DND-41 (cell line): Measurements from ENCODE around the gene CAP1.
"Not testable (repeated sequence)": the region's sequence is repeated elsewhere in the genome, so short reads cannot be mapped to it uniquely, and the experiment has no call there.

Experiments
- ATAC-seq: fragments of 200-7000 bp; cut with Tn5 transposase; 3 replicates; pipeline ENCODE4 v1.9.1; 2021; ENCODE audit warnings: low read depth; ENCODE audit not compliant: insufficient read depth
- DNase-seq: peaks from one replicate; pipeline ENCODE4 v3.0.0-alpha.2; 2020
- H2AFZ ChIP-seq: 2 replicates; pipeline ENCODE4 v1.6.0; 2012; ENCODE audit warnings: low read depth, low read length
- H3K27ac ChIP-seq: 2 replicates; pipeline ENCODE4 v1.5.1; 2012; ENCODE audit warnings: low read length, inconsistent platforms
- H3K27me3 ChIP-seq: fragments of 200-600 bp; sonication (generic); 2 replicates; pipeline ENCODE4 v1.6.0; 2012; ENCODE audit warnings: low read length, mild to moderate bottlenecking, inconsistent platforms; ENCODE audit not compliant: insufficient read depth, poor library complexity
- H3K36me3 ChIP-seq: 2 replicates; pipeline ENCODE4 v1.5.1; 2012; ENCODE audit warnings: low read length, inconsistent platforms; ENCODE audit not compliant: insufficient read depth
- H3K4me1 ChIP-seq: 2 replicates; pipeline ENCODE4 v1.5.1; 2012; ENCODE audit warnings: mild to moderate bottlenecking, low read length; ENCODE audit not compliant: insufficient read depth
- H3K4me2 ChIP-seq: 2 replicates; pipeline ENCODE4 v1.6.0; 2012; ENCODE audit warnings: mild to moderate bottlenecking, moderate library complexity, low read length, inconsistent platforms; ENCODE audit not compliant: insufficient read depth
- H3K4me3 ChIP-seq, 2 experiments: fragments of 200-600 bp in 1 of 2; shearing (Covaris generic) in 1 of 2; 2 replicates each; pipeline ENCODE4 v1.5.1; 2012 to 2016; ENCODE audit warnings: inconsistent platforms in 2 of 2, low read length in 2 of 2, mild to moderate bottlenecking in 2 of 2, low read depth in 1 of 2, moderate library complexity in 1 of 2
- H3K79me2 ChIP-seq: 2 replicates; pipeline ENCODE4 v1.6.0; 2012; ENCODE audit warnings: low read length, inconsistent platforms; ENCODE audit not compliant: insufficient read depth
- H3K9ac ChIP-seq: 2 replicates; pipeline ENCODE4 v1.6.0; 2012; ENCODE audit warnings: low read depth, mild to moderate bottlenecking, inconsistent platforms, low read length, moderate library complexity
- H3K9me3 ChIP-seq: 2 replicates; pipeline ENCODE4 v1.5.1; 2012; ENCODE audit warnings: low read length, moderate library complexity, mild to moderate bottlenecking, inconsistent platforms; ENCODE audit not compliant: insufficient read depth, severe bottlenecking
- H4K20me1 ChIP-seq: 2 replicates; pipeline ENCODE4 v1.6.0; 2012; ENCODE audit warnings: low read length; ENCODE audit not compliant: insufficient read depth
- CTCF ChIP-seq: IDR thresholded peaks from 2 replicates; pipeline ENCODE4 v1.5.1; 2012; ENCODE audit warnings: borderline replicate concordance, low read length, moderate library complexity, mild to moderate bottlenecking; ENCODE audit not compliant: poor library complexity, severe bottlenecking; ENCODE audit errors: extremely low read depth
- EZH2 ChIP-seq: IDR thresholded peaks from 3 replicates; pipeline ENCODE4 v1.6.1; 2012; ENCODE audit warnings: borderline replicate concordance, low read depth, mild to moderate bottlenecking, moderate library complexity, low read length, inconsistent platforms; ENCODE audit not compliant: severe bottlenecking

Gene CAP1

DNA sequence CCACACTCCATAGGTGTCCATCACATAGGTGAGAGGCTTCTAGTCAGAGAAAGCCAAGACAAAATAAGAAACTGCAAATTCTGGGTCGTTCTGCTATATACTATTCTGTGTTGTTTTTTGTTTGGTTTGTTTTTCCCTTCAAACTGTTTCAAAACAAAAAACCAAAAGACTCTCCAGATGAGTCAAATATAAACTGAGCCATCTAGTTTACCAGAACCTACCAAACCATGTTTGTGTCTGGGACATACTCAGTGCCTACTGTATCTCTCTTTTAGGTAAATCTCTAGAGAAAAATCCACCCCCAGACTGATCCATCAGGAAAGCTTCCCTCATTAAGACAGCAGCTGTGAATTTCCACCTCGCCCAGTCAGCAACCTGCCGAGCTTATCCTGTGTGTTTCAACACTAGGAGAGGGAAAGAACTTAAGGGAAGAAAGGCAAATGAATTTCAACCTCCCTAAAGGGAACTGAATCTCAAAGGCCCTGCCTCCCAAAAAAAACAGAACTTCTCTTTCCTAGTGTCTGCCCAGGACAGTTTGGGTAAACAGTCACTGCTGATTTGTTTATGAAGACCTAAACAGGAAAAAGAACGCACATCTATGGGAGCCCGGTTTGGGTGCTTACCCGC, 39.4 kb downstream of the CAP1 start:
- Histone ChIP-seq H3K4me3 (no peak overlapping the region), H3K9ac (no peak overlapping the region), H3K27me3 (no peaks in the 10 kb centered on the region), H3K79me2 (no peaks in the 10 kb centered on the region), H3K4me1 (no peaks in the 10 kb centered on the region), H3K27ac (no peak overlapping the region), H3K36me3 (peaks cover 76% of the 10 kb centered on the region), H2AFZ (no peak overlapping the region), H3K4me2 (no peak overlapping the region), H3K9me3 (no peaks in the 10 kb centered on the region), H4K20me1 (no peaks in the 10 kb centered on the region)
- TF ChIP-seq CTCF (no peak), EZH2 (no peak)
- DNase-seq (no peak), ATAC-seq (no peak)

- TF ChIP-seq EZH2 (no peak), CTCF (no peak)
- H2AFZ ChIP-seq = no peak overlapping the region
- H3K4me1 ChIP-seq = no peaks in the 10 kb centered on the region
- no peak overlapping the region for H3K9ac ChIP-seq
- H3K27me3 ChIP-seq = no peaks in the 10 kb centered on the region
- no peak overlapping the region for H3K4me3 ChIP-seq
- no peaks in the 10 kb centered on the region for H3K9me3 ChIP-seq
- peaks cover 79% of the 10 kb centered on the region for H3K36me3 ChIP-seq
- H3K27ac ChIP-seq = no peak overlapping the region
- no peak for ATAC-seq
- no peaks in the 10 kb centered on the region for H3K79me2 ChIP-seq
- H4K20me1 ChIP-seq = no peaks in the 10 kb centered on the region
- H3K4me2 ChIP-seq = no peak overlapping the region
- no peak for DNase-seq
Observed at GRCh38 chr1:40081871-40082270, 41.3 kb downstream of the CAP1 start.

GRCh38 chr1:40084750-40085149, 44.2 kb downstream of the CAP1 start:
- not testable (repeated sequence) for H2AFZ ChIP-seq, H3K4me2 ChIP-seq, ATAC-seq, H3K27ac ChIP-seq, H4K20me1 ChIP-seq, H3K79me2 ChIP-seq, H3K4me3 ChIP-seq, H3K9me3 ChIP-seq, H3K4me1 ChIP-seq, H3K27me3 ChIP-seq, H3K9ac ChIP-seq
- DNase-seq = peak; percentile 15
- peak; percentile 49 for TF ChIP-seq CTCF
- H3K36me3 ChIP-seq = peaks cover 78% of the 10 kb centered on the region
